WTC11 (cell line): ENCODE data around the gene PIRT. TPM values are rescaled to one million over a fixed set of nuclear protein-coding genes. Genes with fewer than 3 reads are reported as not detected.

ENCODE experiments used
- ATAC-seq: fragments of 200-7000 bp; cut with Tn5 transposase; 2 replicates; pipeline ENCODE4 v1.10.0; 2021; ENCODE audit warnings: mild to moderate bottlenecking, moderate library complexity
- CTCF ChIA-PET: fragments of 300-600 bp; sonication (Branson Sonifier 250); formaldehyde crosslinking; loops from one replicate; lab custom pipeline; 2021; ENCODE audit warnings: antibody characterized with exemption; lab: Charles Lee
- POLR2A ChIA-PET: fragments of 350-600 bp; sonication (Branson Sonifier 250); formaldehyde crosslinking; loops from one replicate; lab custom pipeline; 2021; ENCODE audit warnings: antibody characterized with exemption; lab: Charles Lee
- DNase-seq: peaks from one replicate; pipeline ENCODE4 v3.0.0; 2021; ENCODE audit warnings: low spot score
- H3K27ac Mint-ChIP-seq: 2 replicates; pipeline ENCODE4 v1.8.0; 2021; ENCODE audit warnings: mixed read lengths
- H3K27me3 Mint-ChIP-seq: 2 replicates; pipeline ENCODE4 v1.8.0; 2021; ENCODE audit warnings: low read depth, mild to moderate bottlenecking, moderate library complexity, mixed read lengths
- H3K36me3 Mint-ChIP-seq: 2 replicates; pipeline ENCODE4 v1.8.0; 2021; ENCODE audit warnings: mixed read lengths
- H3K4me1 Mint-ChIP-seq: 2 replicates; pipeline ENCODE4 v1.8.0; 2022; ENCODE audit warnings: mixed read lengths
- H3K4me3 Mint-ChIP-seq: 2 replicates; pipeline ENCODE4 v1.8.0; 2021; ENCODE audit warnings: mild to moderate bottlenecking, moderate library complexity, mixed read lengths
- H3K9me3 Mint-ChIP-seq: 2 replicates; pipeline ENCODE4 v1.8.0; 2021; ENCODE audit warnings: mixed read lengths
- CDX4 ChIP-seq: fragments of 250-450 bp; sonication (Bioruptor Pico); IDR thresholded peaks from 2 replicates; pipeline ENCODE4 v1.9.0; 2021; ENCODE audit warnings: moderate library complexity, mild to moderate bottlenecking, inconsistent platforms, borderline replicate concordance
- CREB1 ChIP-seq: sonication (generic); formaldehyde crosslinking; IDR thresholded peaks from 2 replicates; pipeline ENCODE4 v1.8.0; 2023; ENCODE audit warnings: mild to moderate bottlenecking, missing genetic modification reagents
- CREM ChIP-seq: sonication (generic); formaldehyde crosslinking; IDR thresholded peaks from 2 replicates; pipeline ENCODE4 v1.8.1; 2022; ENCODE audit warnings: mild to moderate bottlenecking, missing genetic modification reagents, moderate library complexity
- CTCF ChIP-seq: fragments of 200-600 bp; IDR thresholded peaks from 2 replicates; pipeline ENCODE4 v1.8.0; 2022; ENCODE audit warnings: antibody characterized with exemption
- FOXK1 ChIP-seq: sonication (generic); formaldehyde crosslinking; IDR thresholded peaks from 2 replicates; pipeline ENCODE4 v1.8.0; 2022; ENCODE audit warnings: mild to moderate bottlenecking, moderate library complexity, missing genetic modification reagents
- GRHL2 ChIP-seq: fragments of 250-450 bp; sonication (Bioruptor Pico); IDR thresholded peaks from 2 replicates; pipeline ENCODE4 v1.8.0; 2022; ENCODE audit warnings: mild to moderate bottlenecking, moderate library complexity; ENCODE audit not compliant: insufficient replicate concordance, severe bottlenecking
- HMGA2 ChIP-seq: fragments of 250-450 bp; sonication (Bioruptor Pico); IDR thresholded peaks from 2 replicates; pipeline ENCODE4 v1.4.0; 2021; ENCODE audit warnings: mild to moderate bottlenecking, moderate library complexity
- JAZF1 ChIP-seq: fragments of 250-450 bp; sonication (Bioruptor Pico); IDR thresholded peaks from 2 replicates; pipeline ENCODE4 v1.9.0; 2021; ENCODE audit warnings: moderate library complexity, mild to moderate bottlenecking, inconsistent platforms
- KAT7 ChIP-seq: sonication (generic); formaldehyde crosslinking; IDR thresholded peaks from 2 replicates; pipeline ENCODE4 v1.8.1; 2023; ENCODE audit warnings: missing genetic modification reagents, mild to moderate bottlenecking, borderline replicate concordance
- MAX ChIP-seq: sonication (generic); formaldehyde crosslinking; IDR thresholded peaks from 2 replicates; pipeline ENCODE4 v1.8.0; 2022; ENCODE audit warnings: mild to moderate bottlenecking, missing genetic modification reagents
- NFATC4 ChIP-seq: fragments of 250-450 bp; sonication (Bioruptor Pico); IDR thresholded peaks from 2 replicates; pipeline ENCODE4 v1.9.0; 2021; ENCODE audit warnings: mild to moderate bottlenecking
- NFE2L1 ChIP-seq: sonication (generic); formaldehyde crosslinking; IDR thresholded peaks from 2 replicates; pipeline ENCODE4 v1.8.1; 2023; ENCODE audit warnings: missing genetic modification reagents
- NR1H2 ChIP-seq: sonication (generic); formaldehyde crosslinking; IDR thresholded peaks from 2 replicates; pipeline ENCODE4 v1.9.0; 2021; ENCODE audit warnings: mild to moderate bottlenecking, moderate library complexity, missing genetic modification reagents
- NR2C2 ChIP-seq: sonication (generic); formaldehyde crosslinking; IDR thresholded peaks from 2 replicates; pipeline ENCODE4 v1.8.0; 2022; ENCODE audit warnings: mild to moderate bottlenecking, missing genetic modification reagents
- PRDM15 ChIP-seq: sonication (generic); formaldehyde crosslinking; IDR thresholded peaks from 2 replicates; pipeline ENCODE4 v1.8.0; 2022; ENCODE audit warnings: missing genetic modification reagents
- PREB ChIP-seq: sonication (generic); formaldehyde crosslinking; IDR thresholded peaks from 2 replicates; pipeline ENCODE4 v1.8.1; 2022; ENCODE audit warnings: mild to moderate bottlenecking, missing genetic modification reagents, moderate library complexity, borderline replicate concordance
- USF1 ChIP-seq: sonication (generic); formaldehyde crosslinking; IDR thresholded peaks from 2 replicates; pipeline ENCODE4 v1.8.0; 2022; ENCODE audit warnings: mild to moderate bottlenecking, missing genetic modification reagents
- ZNF219 ChIP-seq: sonication (generic); formaldehyde crosslinking; IDR thresholded peaks from 2 replicates; pipeline ENCODE4 v1.8.0; 2023; ENCODE audit warnings: missing genetic modification reagents, mild to moderate bottlenecking, borderline replicate concordance
- ZNF263 ChIP-seq: sonication (generic); formaldehyde crosslinking; IDR thresholded peaks from 2 replicates; pipeline ENCODE4 v1.8.1; 2022; ENCODE audit warnings: low read depth, mild to moderate bottlenecking, moderate library complexity, missing genetic modification reagents
- ZNF396 ChIP-seq: fragments of 250-450 bp; sonication (Bioruptor Pico); IDR thresholded peaks from 2 replicates; pipeline ENCODE4 v1.8.0; 2021; ENCODE audit warnings: mild to moderate bottlenecking, moderate library complexity, borderline replicate concordance
- ZNF425 ChIP-seq: fragments of 250-450 bp; sonication (Bioruptor Pico); conservative IDR thresholded peaks from 2 replicates; pipeline ENCODE4 v1.9.0; 2021; ENCODE audit warnings: mild to moderate bottlenecking
- total RNA-seq: library from RNA; stranded (reverse); gene quantifications from 3 replicates; pipeline ENCODE4 v1.2.3, GENCODE V29; 2021

The PIRT gene
- total RNA-seq, 1 experiment from 2014 or later: not detected

GRCh38 chr17:10836145-10836544 lies 1.7 kb downstream of the PIRT start:
- DNase-seq (no peak), ATAC-seq (no peak)
- ChIA-PET POLR2A (no interaction called here), CTCF (interaction anchor here (3.2 kb wide), 1 partner anchor 63 kb away, joined by 20 read pairs; no protein-coding TSS in a partner anchor)
- Mint-ChIP-seq H3K36me3 (no peaks in the 10 kb centered on the region), H3K4me3 (no peak overlapping the region), H3K27me3 (no peaks in the 10 kb centered on the region; the same call in 1 of the 2 replicates), H3K27ac (no peak overlapping the region), H3K4me1 (peaks cover 24% of the 10 kb centered on the region), H3K9me3 (no peaks in the 10 kb centered on the region)
- TF ChIP-seq CREM (CRISPR knock-in tag) (no peak), USF1 (CRISPR knock-in tag) (no peak), CDX4 (CRISPR knock-in tag) (no peak), PRDM15 (CRISPR knock-in tag) (no peak), JAZF1 (CRISPR knock-in tag) (no peak), KAT7 (CRISPR knock-in tag) (no peak), NR2C2 (no peak), NR1H2 (CRISPR knock-in tag) (no peak), ZNF396 (CRISPR knock-in tag) (no peak), FOXK1 (CRISPR knock-in tag) (no peak), ZNF219 (CRISPR knock-in tag) (no peak), ZNF425 (CRISPR knock-in tag) (no peak)

GRCh38 chr17:10831696-10832095 lies 6.2 kb downstream of the PIRT start:
- H3K9me3 Mint-ChIP-seq: no peaks in the 10 kb centered on the region
- H3K36me3 Mint-ChIP-seq: no peaks in the 10 kb centered on the region
- DNase-seq (no peak), ATAC-seq (no peak)
- no peaks in the 10 kb centered on the region; the same call in 1 of the 2 replicates for H3K27me3 Mint-ChIP-seq
- no peak overlapping the region for H3K27ac Mint-ChIP-seq
- CTCF ChIA-PET: no interaction called here
- H3K4me1 Mint-ChIP-seq: peaks cover 38% of the 10 kb centered on the region
- TF ChIP-seq CREB1 (CRISPR knock-in tag) (no peak), NFATC4 (CRISPR knock-in tag) (no peak), NFE2L1 (CRISPR knock-in tag) (no peak), ZNF219 (CRISPR knock-in tag) (no peak), GRHL2 (CRISPR knock-in tag) (no peak), ZNF263 (CRISPR knock-in tag) (no peak), HMGA2 (CRISPR knock-in tag) (no peak), CTCF (no peak), MAX (no peak), PREB (CRISPR knock-in tag) (no peak)
- TF ChIP-seq, all 79 proteins: peak for 0
- POLR2A ChIA-PET: no interaction called here
- H3K4me3 Mint-ChIP-seq: no peak overlapping the region
